ENCODE data around the gene OGN.

The OGN gene

DNA sequence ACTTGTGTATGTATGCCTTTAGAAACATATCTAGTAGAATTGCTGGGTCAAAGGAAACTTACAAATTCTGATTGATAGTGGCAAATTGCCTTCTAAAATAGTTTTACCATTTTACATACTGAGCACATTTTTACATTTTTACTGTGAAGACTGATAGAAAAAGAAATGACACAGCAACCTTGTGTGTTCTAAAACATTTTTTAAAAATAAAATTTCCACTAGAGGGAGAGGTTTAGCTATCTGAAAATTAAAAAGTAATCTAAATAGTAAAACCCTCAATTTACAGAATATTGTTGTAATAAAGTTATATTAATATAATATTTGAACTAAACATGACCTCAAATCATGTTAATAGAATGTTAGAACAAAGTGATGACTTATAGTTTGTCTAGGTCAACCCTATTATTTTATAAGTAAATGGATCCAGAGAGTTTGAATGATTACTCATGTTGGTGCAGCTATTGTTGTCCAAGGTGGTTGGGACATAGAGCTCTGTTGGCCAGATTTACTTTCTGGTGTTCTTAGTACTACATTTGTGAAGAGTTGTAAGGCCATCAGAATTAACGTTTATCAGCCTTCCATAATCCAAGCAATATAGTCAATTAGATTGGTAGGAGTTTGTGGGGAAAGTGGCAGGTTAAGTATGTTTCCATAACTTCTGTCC, 61.4 kb downstream of the OGN start:
- peak; percentile 19 for DNase-seq

DNA sequence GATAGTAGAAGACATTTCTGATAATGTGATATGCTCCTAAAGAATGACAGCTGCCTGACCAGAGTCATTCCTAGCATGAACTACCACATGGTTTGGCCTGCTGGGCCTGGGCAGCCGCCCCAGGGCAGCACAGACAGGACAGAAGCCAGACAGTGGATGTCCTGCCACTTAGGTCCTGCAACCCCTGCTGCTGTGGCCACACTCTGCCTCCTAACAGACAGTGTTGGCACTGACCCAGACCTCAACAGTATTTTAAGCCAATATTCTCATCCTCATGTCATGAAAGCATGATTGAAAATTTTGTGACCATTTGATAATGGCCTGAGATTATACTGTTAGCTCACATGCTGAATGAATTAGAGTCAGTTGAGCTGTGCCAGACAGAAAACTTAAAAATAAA, 62.8 kb downstream of the OGN start:
- DNase-seq, result no peak

DNA sequence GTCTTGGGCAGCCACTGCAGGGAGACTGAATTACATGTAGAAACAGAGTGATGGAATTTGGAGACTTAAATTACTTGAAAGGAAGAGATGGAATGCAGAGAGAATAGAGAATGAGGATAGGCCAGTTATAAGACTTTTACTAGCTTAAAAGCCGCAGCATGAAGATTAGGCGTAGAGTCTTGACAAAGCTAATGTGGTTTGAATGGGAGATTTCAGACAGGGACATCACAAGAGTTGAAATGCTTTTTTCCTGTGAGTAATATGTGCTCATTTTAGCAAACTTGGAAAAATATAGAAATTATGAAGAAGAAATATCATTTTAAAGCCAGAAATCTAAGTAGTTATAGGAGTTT, 71.1 kb downstream of the OGN start:
- no peak for DNase-seq
